ENCODE data around the gene TAS1R1.

The TAS1R1 gene

GRCh38 chr1:6554907-6555778 is at the start of gene TAS1R1:
Gene TAS1R1 (plus strand): TSS chr1:6555307. CDS start chr1:6555374, 67 bp downstream.
- no peak for DNase-seq

GRCh38 chr1:6505367-6506209 is 49.5 kb upstream of the TAS1R1 start:
- DNase-seq = no peak

- no peak for DNase-seq
Observed at GRCh38 chr1:6506210-6507036, 48.7 kb upstream of the TAS1R1 start.

GRCh38 chr1:6507037-6507428 is 48.1 kb upstream of the TAS1R1 start:
- no peak for DNase-seq

- no peak for DNase-seq
Observed at GRCh38 chr1:6507461-6507911, 47.6 kb upstream of the TAS1R1 start.

GRCh38 chr1:6508154-6508815 is 46.8 kb upstream of the TAS1R1 start:
- no peak for DNase-seq

GRCh38 chr1:6508816-6509189 is 46.3 kb upstream of the TAS1R1 start:
- DNase-seq = no peak

- DNase-seq = no peak
Observed at GRCh38 chr1:6509220-6509918, 45.7 kb upstream of the TAS1R1 start.

- no peak for DNase-seq
Observed at GRCh38 chr1:6509919-6510291, 45.2 kb upstream of the TAS1R1 start.

- no peak for DNase-seq
Observed at GRCh38 chr1:6510493-6510892, 44.6 kb upstream of the TAS1R1 start.

GRCh38 chr1:6511056-6511455 is 44.1 kb upstream of the TAS1R1 start:
- DNase-seq = no peak

- no peak for DNase-seq
Observed at GRCh38 chr1:6511561-6512244, 43.4 kb upstream of the TAS1R1 start.

- DNase-seq = no peak
Observed at GRCh38 chr1:6512245-6512907, 42.7 kb upstream of the TAS1R1 start.

GRCh38 chr1:6512908-6513280 is 42.2 kb upstream of the TAS1R1 start:
- no peak for DNase-seq

- DNase-seq = no peak
Observed at GRCh38 chr1:6513320-6513801, 41.7 kb upstream of the TAS1R1 start.

- DNase-seq = no peak
Observed at GRCh38 chr1:6515771-6516170, 39.3 kb upstream of the TAS1R1 start.

- DNase-seq = no peak
Observed at GRCh38 chr1:6517435-6517851, 37.7 kb upstream of the TAS1R1 start.

GRCh38 chr1:6519491-6519934 is 35.6 kb upstream of the TAS1R1 start:
- no peak for DNase-seq

GRCh38 chr1:6519935-6520671 is 35.0 kb upstream of the TAS1R1 start:
- no peak for DNase-seq

- no peak for DNase-seq
Observed at GRCh38 chr1:6521536-6521935, 33.6 kb upstream of the TAS1R1 start.
